ENCODE data around the gene UTS2B. TPM values are rescaled to one million over a fixed set of nuclear protein-coding genes. Genes with fewer than 3 reads are reported as not detected.
A peak's percentile ranks its signal among the peaks of the same experiment; 100 is the strongest.

Gene UTS2B
- total and polyA plus RNA-seq, 2 of the 13 experiments (the other 11 are each of a cell fraction or from before 2014, with no cell fraction given): 0.03 to 0.46 TPM

GRCh38 chr3:191238321-191238817 is 92.0 kb downstream of the UTS2B start:
- WGBS (ENCODE audit: low lambda C conversion rate): 3% methylated on average over 4 of the region's 4 CpGs
- no peaks in the 10 kb centered on the region for H3K36me3 ChIP-seq (replicated peaks in 1 of 2; ENCODE audit: control insufficient read depth in 1 of 2, insufficient read depth in 2 of 2, low read length in 2 of 2)
- no TSS peak for BruUV-seq (replicated peaks)
- no peak for FAIRE-seq
- H3K4me2 ChIP-seq (ENCODE audit: low read depth, low read length): no peak overlapping the region
- intact Hi-C loops (cut with micrococcal nuclease; ENCODE audit: unreplicated experiment): no loop called here
- ATAC-seq: peak; percentile 43; the same call in 2 of the 3 replicates
- H2AFZ ChIP-seq (ENCODE audit: low read length): no peak overlapping the region
- in situ Hi-C loops (cut with HindIII; ENCODE audit: extremely low pct_ligation_motif_present, low pct_unique_long_range_greater_than_20kb): no loop called here
- H3K9me3 ChIP-seq (ENCODE audit: low read length): no peaks in the 10 kb centered on the region
- no peaks in the 10 kb centered on the region for H4K20me1 ChIP-seq (ENCODE audit: insufficient read depth, low read length)
- H3K79me2 ChIP-seq (ENCODE audit: insufficient read depth, low read length): no peaks in the 10 kb centered on the region
- H3K4me3 ChIP-seq (replicated peaks in 1 of 3; ENCODE audit: insufficient read depth in 1 of 3, low read depth in 2 of 3, low read length in 3 of 3): no peak overlapping the region
- no peak overlapping the region for H3K9ac ChIP-seq (ENCODE audit: insufficient read depth, low read depth, low read length)
- no peak overlapping the region for H3K27ac ChIP-seq (ENCODE audit: extremely low read length, insufficient read depth, low read length)
- H3K27me3 ChIP-seq (ENCODE audit: control insufficient read depth in 1 of 2, insufficient read depth in 2 of 2, low read length in 2 of 2): no peaks in the 10 kb centered on the region; a peak in 1 of 5 replicates
- CTCF ChIA-PET (ENCODE audit: low intra/inter-chr PET ratio, low total read pairs): no interaction called here
- POLR2A ChIA-PET: no interaction called here
- DNase-seq (ENCODE audit: low spot score): peak; percentile 29
- H3K4me1 ChIP-seq (ENCODE audit: insufficient read depth, low read length): peaks cover 11% of the 10 kb centered on the region
- TF ChIP-seq ZNF232 (CRISPR knock-in tag; IDR thresholded peaks at IDR 0.05; ENCODE audit: borderline replicate concordance): peak; percentile 99
- no peak for TF ChIP-seq BATF2 (CRISPR knock-in tag; IDR thresholded peaks at IDR 0.05)
- TF ChIP-seq ZMAT3 (CRISPR knock-in tag; conservative IDR thresholded peaks at IDR 0.05): no peak
- TF ChIP-seq SAP130 (CRISPR knock-in tag; IDR thresholded peaks at IDR 0.05; ENCODE audit: low read depth): peak; percentile 22; the same call in 1 of the 2 replicates
- TF ChIP-seq BCL6 (CRISPR knock-in tag; IDR thresholded peaks at IDR 0.05): no peak
- TF ChIP-seq U2AF1 (optimal IDR thresholded peaks at IDR 0.05; ENCODE audit: low read depth, low read length): no peak
- TF ChIP-seq ZNF260 (CRISPR knock-in tag; IDR thresholded peaks at IDR 0.05; ENCODE audit: borderline replicate concordance, low read depth): no peak
- no peak for TF ChIP-seq STAG1 (CRISPR knock-in tag; IDR thresholded peaks at IDR 0.05)
- no peak for TF ChIP-seq CENPT (CRISPR knock-in tag; IDR thresholded peaks at IDR 0.05; ENCODE audit: low read depth)
- no peak for TF ChIP-seq LBX2 (CRISPR knock-in tag; IDR thresholded peaks at IDR 0.05; ENCODE audit: borderline replicate concordance)
- peak; percentile 80 for TF ChIP-seq FOXA3 (CRISPR knock-in tag; IDR thresholded peaks at IDR 0.05)
- no peak for TF ChIP-seq ZNF770 (CRISPR knock-in tag; IDR thresholded peaks at IDR 0.05)
- TF ChIP-seq ZNF775 (CRISPR knock-in tag; IDR thresholded peaks at IDR 0.05; ENCODE audit: borderline replicate concordance): no peak
- no peak for TF ChIP-seq MAX (IDR thresholded peaks at IDR 0.05)
- no peak for TF ChIP-seq ZBTB1 (CRISPR knock-in tag; IDR thresholded peaks at IDR 0.05; ENCODE audit: borderline replicate concordance)
- TF ChIP-seq SIN3B (IDR thresholded peaks at IDR 0.05; ENCODE audit: low read length): no peak
- no peak for TF ChIP-seq TBP (CRISPR knock-in tag; IDR thresholded peaks at IDR 0.05)
